WTC11 (cell line): ENCODE results near the gene SH2B3. TPM values are rescaled to one million over a fixed set of nuclear protein-coding genes. Genes with fewer than 3 reads are reported as not detected.

Experiments used
- ATAC-seq: fragments of 200-7000 bp; cut with Tn5 transposase; 2 replicates; pipeline ENCODE4 v1.10.0; 2021; ENCODE audit warnings: mild to moderate bottlenecking, moderate library complexity
- CTCF ChIA-PET: fragments of 300-600 bp; sonication (Branson Sonifier 250); formaldehyde crosslinking; loops from one replicate; lab custom pipeline; 2021; ENCODE audit warnings: antibody characterized with exemption; lab: Charles Lee
- POLR2A ChIA-PET: fragments of 350-600 bp; sonication (Branson Sonifier 250); formaldehyde crosslinking; loops from one replicate; lab custom pipeline; 2021; ENCODE audit warnings: antibody characterized with exemption; lab: Charles Lee
- DNase-seq: peaks from one replicate; pipeline ENCODE4 v3.0.0; 2021; ENCODE audit warnings: low spot score
- H3K27ac Mint-ChIP-seq: 2 replicates; pipeline ENCODE4 v1.8.0; 2021; ENCODE audit warnings: mixed read lengths
- H3K27me3 Mint-ChIP-seq: 2 replicates; pipeline ENCODE4 v1.8.0; 2021; ENCODE audit warnings: low read depth, mild to moderate bottlenecking, moderate library complexity, mixed read lengths
- H3K36me3 Mint-ChIP-seq: 2 replicates; pipeline ENCODE4 v1.8.0; 2021; ENCODE audit warnings: mixed read lengths
- H3K4me1 Mint-ChIP-seq: 2 replicates; pipeline ENCODE4 v1.8.0; 2022; ENCODE audit warnings: mixed read lengths
- H3K4me3 Mint-ChIP-seq: 2 replicates; pipeline ENCODE4 v1.8.0; 2021; ENCODE audit warnings: mild to moderate bottlenecking, moderate library complexity, mixed read lengths
- H3K9me3 Mint-ChIP-seq: 2 replicates; pipeline ENCODE4 v1.8.0; 2021; ENCODE audit warnings: mixed read lengths
- CDX4 ChIP-seq: fragments of 250-450 bp; sonication (Bioruptor Pico); IDR thresholded peaks from 2 replicates; pipeline ENCODE4 v1.9.0; 2021; ENCODE audit warnings: moderate library complexity, mild to moderate bottlenecking, inconsistent platforms, borderline replicate concordance
- E2F1 ChIP-seq: sonication (generic); formaldehyde crosslinking; IDR thresholded peaks from 2 replicates; pipeline ENCODE4 v1.8.0; 2022; ENCODE audit warnings: mild to moderate bottlenecking, missing genetic modification reagents
- ELF4 ChIP-seq: sonication (generic); formaldehyde crosslinking; IDR thresholded peaks from 2 replicates; pipeline ENCODE4 v1.8.1; 2022; ENCODE audit warnings: low read depth, mild to moderate bottlenecking, moderate library complexity, missing genetic modification reagents
- FOXP1 ChIP-seq: sonication (generic); formaldehyde crosslinking; IDR thresholded peaks from 2 replicates; pipeline ENCODE4 v1.8.0; 2022; ENCODE audit warnings: missing genetic modification reagents, mild to moderate bottlenecking, moderate library complexity, borderline replicate concordance
- IRF1 ChIP-seq: sonication (generic); formaldehyde crosslinking; IDR thresholded peaks from 2 replicates; pipeline ENCODE4 v1.8.0; 2023; ENCODE audit warnings: missing genetic modification reagents
- NFATC4 ChIP-seq: fragments of 250-450 bp; sonication (Bioruptor Pico); IDR thresholded peaks from 2 replicates; pipeline ENCODE4 v1.9.0; 2021; ENCODE audit warnings: mild to moderate bottlenecking
- NR1H2 ChIP-seq: sonication (generic); formaldehyde crosslinking; IDR thresholded peaks from 2 replicates; pipeline ENCODE4 v1.9.0; 2021; ENCODE audit warnings: mild to moderate bottlenecking, moderate library complexity, missing genetic modification reagents
- OVOL2 ChIP-seq: fragments of 250-450 bp; sonication (Bioruptor Pico); IDR thresholded peaks from 2 replicates; pipeline ENCODE4 v1.9.0; 2021; ENCODE audit warnings: mild to moderate bottlenecking, borderline replicate concordance
- STAT6 ChIP-seq: sonication (generic); formaldehyde crosslinking; conservative IDR thresholded peaks from 2 replicates; pipeline ENCODE4 v1.8.1; 2023; ENCODE audit warnings: mild to moderate bottlenecking, low read depth, missing genetic modification reagents, moderate library complexity
- TEAD4 ChIP-seq: sonication (generic); formaldehyde crosslinking; IDR thresholded peaks from 2 replicates; pipeline ENCODE4 v1.8.0; 2022; ENCODE audit warnings: mild to moderate bottlenecking, missing genetic modification reagents
- ZNF138 ChIP-seq: sonication (generic); formaldehyde crosslinking; conservative IDR thresholded peaks from 2 replicates; pipeline ENCODE4 v1.8.1; 2022; ENCODE audit warnings: mild to moderate bottlenecking, moderate library complexity, missing genetic modification reagents
- ZNF219 ChIP-seq: sonication (generic); formaldehyde crosslinking; IDR thresholded peaks from 2 replicates; pipeline ENCODE4 v1.8.0; 2023; ENCODE audit warnings: missing genetic modification reagents, mild to moderate bottlenecking, borderline replicate concordance
- ZSCAN18 ChIP-seq: fragments of 250-450 bp; sonication (Bioruptor Pico); IDR thresholded peaks from 2 replicates; pipeline ENCODE4 v2.1.2; 2022; ENCODE audit warnings: mild to moderate bottlenecking, moderate library complexity
- total RNA-seq: library from RNA; stranded (reverse); gene quantifications from 3 replicates; pipeline ENCODE4 v1.2.3, GENCODE V29; 2021

SH2B3 gene
- total RNA-seq, 1 experiment from 2014 or later, result 31.8 TPM

GRCh38 chr12:111444314-111444924 lies 38.7 kb downstream of the SH2B3 start:
- DNase-seq (no peak), ATAC-seq (no peak)
- Mint-ChIP-seq H3K9me3 (no peaks in the 10 kb centered on the region), H3K27me3 (no peaks in the 10 kb centered on the region), H3K27ac (peak overlapping the region; percentile 60), H3K4me3 (no peak overlapping the region), H3K4me1 (peaks cover 25% of the 10 kb centered on the region)
- CTCF ChIA-PET, result interaction anchor here (0.6 to 3.8 kb wide), 10 partner anchors 9 to 229 kb away, joined by 3 to 38 read pairs (median 5); partner anchors contain the start of gene PHETA1
- no peak for TF ChIP-seq ZNF219 (CRISPR knock-in tag)
- TF ChIP-seq, all 79 proteins: peak for 0
- peaks cover 30% of the 10 kb centered on the region for H3K36me3 Mint-ChIP-seq
- POLR2A ChIA-PET, result interaction anchor here (0.5 to 1.6 kb wide), 5 partner anchors 20 to 325 kb away, joined by 3 to 5 read pairs (median 3); no protein-coding TSS in a partner anchor

- POLR2A ChIA-PET, result interaction anchor here (0.5 to 1.6 kb wide), 8 partner anchors 10 to 325 kb away, joined by 3 to 5 read pairs (median 3); no protein-coding TSS in a partner anchor
- DNase-seq (no peak), ATAC-seq (peak; percentile 25)
- peaks cover 32% of the 10 kb centered on the region for H3K36me3 Mint-ChIP-seq
- CTCF ChIA-PET, result interaction anchor here (0.6 to 3.8 kb wide), 11 partner anchors 8 to 229 kb away, joined by 3 to 38 read pairs (median 6); partner anchors contain the start of gene PHETA1
- H3K4me3 Mint-ChIP-seq, result no peak overlapping the region
- H3K4me1 Mint-ChIP-seq, result peaks cover 22% of the 10 kb centered on the region
- H3K9me3 Mint-ChIP-seq, result no peaks in the 10 kb centered on the region
- TF ChIP-seq CDX4 (CRISPR knock-in tag) (no peak), FOXP1 (CRISPR knock-in tag) (0 out of 2 replicates have a peak, but pooled peaks have one; percentile 70)
- peak overlapping the region; percentile 94 for H3K27ac Mint-ChIP-seq
- no peaks in the 10 kb centered on the region for H3K27me3 Mint-ChIP-seq
Observed at GRCh38 chr12:111444925-111445725, 39.4 kb downstream of the SH2B3 start.

- Mint-ChIP-seq H3K27ac (peak overlapping the region; percentile 94), H3K9me3 (no peaks in the 10 kb centered on the region), H3K4me3 (no peak overlapping the region), H3K4me1 (peaks cover 19% of the 10 kb centered on the region), H3K36me3 (peaks cover 40% of the 10 kb centered on the region), H3K27me3 (no peaks in the 10 kb centered on the region)
- TF ChIP-seq ZNF138 (CRISPR knock-in tag) (no peak), ELF4 (CRISPR knock-in tag) (no peak), IRF1 (CRISPR knock-in tag) (no peak), E2F1 (CRISPR knock-in tag) (no peak), NR1H2 (CRISPR knock-in tag) (no peak), STAT6 (CRISPR knock-in tag) (no peak), ZSCAN18 (CRISPR knock-in tag) (no peak), NFATC4 (CRISPR knock-in tag) (no peak), TEAD4 (CRISPR knock-in tag) (no peak), OVOL2 (CRISPR knock-in tag) (no peak)
- ChIA-PET POLR2A (interaction anchor here (0.6 to 1.6 kb wide), 8 partner anchors 10 to 1158 kb away, joined by 3 to 5 read pairs (median 3); no protein-coding TSS in a partner anchor), CTCF (interaction anchor here (0.6 to 3.8 kb wide), 7 partner anchors 11 to 228 kb away, joined by 3 to 38 read pairs (median 8); no protein-coding TSS in a partner anchor)
- DNase-seq, result peak; percentile 64
- ATAC-seq, result peak; percentile 32
Observed at GRCh38 chr12:111445726-111446581, 40.2 kb downstream of the SH2B3 start.
